Nucleus accumbens (tissue), 56 donors: Measurements from ENCODE around the gene BRCA1.
A peak's percentile ranks its signal among the peaks of the same experiment; 100 is the strongest.
"Not testable (repeated sequence)": the region's sequence is repeated elsewhere in the genome, so short reads cannot be mapped to it uniquely, and the experiment has no call there.

Experiments
- DNase-seq, 56 donors: peaks; one replicate each; lab custom pipeline; 2025; lab: John Stamatoyannopoulos, UW

BRCA1 gene

GRCh38 chr17:43070872-43071271 is 54.3 kb downstream of the BRCA1 start:
- no peak for DNase-seq

DNA sequence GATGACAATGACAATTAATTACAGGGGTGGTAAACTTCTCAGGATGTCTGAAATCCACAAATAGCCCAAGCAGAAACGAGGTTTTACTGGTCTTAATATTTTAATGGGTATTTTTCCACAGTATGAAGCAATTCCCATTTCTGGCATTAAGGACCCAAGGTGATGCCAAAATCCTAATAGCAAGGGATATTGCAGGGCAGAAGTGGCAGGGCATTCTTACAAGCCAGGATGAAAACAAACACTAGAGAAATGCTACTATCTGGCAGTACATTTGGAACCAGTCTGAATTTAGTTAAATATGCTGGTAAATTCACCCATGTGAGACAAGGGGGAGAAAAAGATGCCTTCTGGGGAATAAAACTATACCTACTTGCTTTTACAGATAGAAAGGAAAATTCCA is 54.9 kb downstream of the BRCA1 start:
- no peak for DNase-seq

DNA sequence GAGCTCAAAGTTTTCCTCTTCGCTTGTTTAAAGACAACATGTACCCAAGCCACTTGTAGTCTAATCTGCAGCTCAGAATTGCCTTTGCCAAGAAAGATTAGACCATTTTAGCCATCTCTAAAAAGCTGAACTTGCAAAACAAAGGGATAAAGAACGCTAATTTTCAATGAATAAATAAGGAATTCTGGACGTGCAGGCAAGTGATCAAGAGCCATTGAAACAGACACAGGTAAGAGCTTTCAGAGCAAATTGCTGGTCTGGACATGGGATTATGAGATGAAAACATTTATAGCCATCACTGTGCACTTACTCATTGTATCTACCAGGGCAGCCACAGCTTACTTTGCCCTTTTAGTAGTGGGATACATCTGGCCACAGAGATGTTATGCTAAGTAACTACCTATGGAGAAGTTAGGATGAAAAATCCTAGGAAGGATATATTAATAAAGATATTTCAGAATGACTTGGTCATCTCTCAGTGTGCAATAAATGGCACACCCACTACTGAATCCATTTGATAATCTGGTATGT is 55.7 kb downstream of the BRCA1 start:
- DNase-seq: no peak

DNA sequence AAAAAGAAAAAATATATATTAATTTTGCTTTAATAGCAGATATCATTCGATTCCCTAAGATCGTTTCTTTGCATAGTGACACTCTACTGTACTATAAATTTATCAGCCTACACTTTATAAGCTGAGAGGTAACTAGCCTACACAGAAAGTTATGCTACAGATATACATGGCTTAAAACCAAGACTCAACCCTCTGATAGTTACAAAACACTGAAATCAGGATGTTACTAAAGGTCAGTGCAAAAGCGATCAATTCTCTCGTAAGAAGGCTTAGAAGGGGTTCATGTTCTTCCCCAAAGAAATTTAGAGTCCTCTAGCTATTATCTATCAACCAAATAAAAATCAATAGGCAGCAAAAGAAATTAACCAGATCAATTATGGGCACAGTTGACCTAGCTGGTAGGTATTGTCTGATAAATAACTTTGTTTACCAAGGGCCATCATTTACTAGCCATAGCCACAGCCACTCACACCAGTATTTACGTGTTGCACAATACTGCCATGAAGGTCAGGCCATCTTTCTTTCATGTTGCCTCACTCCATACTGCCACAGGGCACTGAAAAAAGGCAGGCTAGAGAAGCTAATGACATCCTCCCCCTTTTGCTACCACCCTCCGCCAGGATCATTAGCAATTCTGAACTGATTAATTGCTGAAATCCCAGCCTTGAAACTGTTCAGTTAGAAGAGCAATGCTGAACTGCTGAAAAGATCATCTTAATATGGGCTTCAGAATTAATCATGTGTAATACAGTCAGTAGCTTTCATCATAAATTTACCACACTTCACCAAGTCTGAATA is 56.4 kb downstream of the BRCA1 start:
- DNase-seq: no peak

GRCh38 chr17:43062984-43063638 is 62.1 kb downstream of the BRCA1 start:
- DNase-seq: no peak

DNA sequence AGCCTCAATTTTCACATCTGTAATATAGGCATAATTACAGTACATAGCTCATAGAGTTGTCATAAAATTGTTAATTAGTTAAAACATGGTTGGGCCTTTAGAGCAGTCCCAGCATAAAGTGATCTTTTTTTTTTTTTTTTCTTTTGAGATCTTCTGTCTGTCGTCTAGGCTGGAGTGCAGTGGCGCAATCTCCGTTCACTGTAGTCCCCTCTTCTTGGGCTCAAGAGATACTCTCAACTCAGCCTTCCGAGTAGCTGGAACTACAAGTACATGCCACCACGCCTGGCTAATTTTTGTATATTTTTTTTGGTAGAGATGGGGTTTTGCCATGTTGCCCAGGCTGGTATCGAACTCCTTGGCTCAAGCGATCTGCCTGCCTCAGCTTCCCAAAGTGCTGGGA is 69.1 kb downstream of the BRCA1 start:
- DNase-seq: no peak

- not testable (repeated sequence) for DNase-seq
Measured at GRCh38 chr17:43053008-43053407, 72.2 kb downstream of the BRCA1 start.

DNA sequence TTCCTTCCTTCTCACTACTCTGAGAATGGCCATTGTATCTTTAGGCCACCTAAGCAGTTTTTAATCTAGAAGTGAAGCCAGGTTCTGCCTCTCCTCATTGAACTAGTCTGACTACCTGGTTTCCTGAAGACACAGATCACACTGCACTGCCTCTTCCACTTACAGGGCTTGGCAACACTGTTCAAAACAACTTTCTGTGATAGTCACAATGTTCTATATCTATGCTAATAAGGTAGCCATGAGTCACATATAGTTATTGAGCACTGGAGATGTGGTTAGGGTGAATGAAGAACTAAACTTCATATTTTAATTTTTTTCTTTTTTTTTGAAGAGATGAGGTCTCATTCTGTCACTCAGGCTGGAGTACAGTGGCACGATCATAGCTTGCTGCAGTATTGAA is 73.2 kb downstream of the BRCA1 start:
- DNase-seq: no peak

DNA sequence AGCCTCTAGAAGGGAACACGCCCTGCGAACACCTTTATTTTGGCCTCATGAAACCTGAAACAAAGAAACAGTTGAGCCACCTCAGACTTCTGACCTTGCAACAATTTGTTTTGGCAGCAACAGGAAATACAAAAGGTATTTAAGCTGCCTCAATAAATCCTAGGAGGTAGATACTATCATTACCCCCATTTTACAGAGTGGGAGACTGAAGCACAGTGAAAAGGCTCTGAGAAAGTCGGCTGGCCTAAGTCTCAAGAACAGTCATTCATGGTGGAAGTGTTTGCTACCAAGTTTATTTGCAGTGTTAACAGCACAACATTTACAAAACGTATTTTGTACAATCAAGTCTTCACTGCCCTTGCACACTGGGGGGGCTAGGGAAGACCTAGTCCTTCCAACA is 81.1 kb downstream of the BRCA1 start:
- DNase-seq: no peak

GRCh38 chr17:43043307-43043706 is 81.9 kb downstream of the BRCA1 start:
- DNase-seq: no peak

DNA sequence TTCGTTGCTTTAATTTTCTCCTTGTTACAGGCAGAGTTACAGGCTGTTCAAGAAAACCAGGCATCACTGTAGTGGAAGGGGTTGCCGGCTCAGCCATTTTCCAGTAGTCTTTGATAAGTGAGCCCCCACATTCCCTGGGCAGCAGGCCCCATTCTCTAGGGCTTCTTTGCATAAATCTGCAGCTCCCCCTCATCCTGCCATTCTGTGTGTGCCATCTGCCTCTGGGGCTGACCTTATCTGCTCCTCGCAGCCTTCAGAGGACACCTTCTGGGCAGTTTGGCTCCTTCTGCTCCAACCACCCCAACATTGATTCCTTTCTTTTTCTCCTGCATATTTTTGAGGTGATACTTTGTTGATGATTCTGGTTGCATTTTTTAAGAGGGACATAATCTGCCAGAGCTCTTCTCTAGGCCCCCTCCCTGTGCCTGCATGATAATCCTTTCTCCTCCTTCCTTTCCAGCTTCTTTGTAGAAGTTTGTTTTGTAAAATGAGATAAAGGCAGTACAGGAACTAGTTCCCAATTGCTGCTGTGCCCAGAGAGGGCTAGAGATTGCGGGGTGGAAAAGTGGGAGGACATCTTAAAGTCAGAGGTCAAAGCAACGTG is 83.0 kb downstream of the BRCA1 start:
- DNase-seq: no peak

GRCh38 chr17:43040655-43041054 is 84.5 kb downstream of the BRCA1 start:
- no peak for DNase-seq

GRCh38 chr17:43039646-43040045 is 85.5 kb downstream of the BRCA1 start:
- no peak for DNase-seq

GRCh38 chr17:43034894-43035293 is 90.3 kb downstream of the BRCA1 start:
- no peak for DNase-seq

DNA sequence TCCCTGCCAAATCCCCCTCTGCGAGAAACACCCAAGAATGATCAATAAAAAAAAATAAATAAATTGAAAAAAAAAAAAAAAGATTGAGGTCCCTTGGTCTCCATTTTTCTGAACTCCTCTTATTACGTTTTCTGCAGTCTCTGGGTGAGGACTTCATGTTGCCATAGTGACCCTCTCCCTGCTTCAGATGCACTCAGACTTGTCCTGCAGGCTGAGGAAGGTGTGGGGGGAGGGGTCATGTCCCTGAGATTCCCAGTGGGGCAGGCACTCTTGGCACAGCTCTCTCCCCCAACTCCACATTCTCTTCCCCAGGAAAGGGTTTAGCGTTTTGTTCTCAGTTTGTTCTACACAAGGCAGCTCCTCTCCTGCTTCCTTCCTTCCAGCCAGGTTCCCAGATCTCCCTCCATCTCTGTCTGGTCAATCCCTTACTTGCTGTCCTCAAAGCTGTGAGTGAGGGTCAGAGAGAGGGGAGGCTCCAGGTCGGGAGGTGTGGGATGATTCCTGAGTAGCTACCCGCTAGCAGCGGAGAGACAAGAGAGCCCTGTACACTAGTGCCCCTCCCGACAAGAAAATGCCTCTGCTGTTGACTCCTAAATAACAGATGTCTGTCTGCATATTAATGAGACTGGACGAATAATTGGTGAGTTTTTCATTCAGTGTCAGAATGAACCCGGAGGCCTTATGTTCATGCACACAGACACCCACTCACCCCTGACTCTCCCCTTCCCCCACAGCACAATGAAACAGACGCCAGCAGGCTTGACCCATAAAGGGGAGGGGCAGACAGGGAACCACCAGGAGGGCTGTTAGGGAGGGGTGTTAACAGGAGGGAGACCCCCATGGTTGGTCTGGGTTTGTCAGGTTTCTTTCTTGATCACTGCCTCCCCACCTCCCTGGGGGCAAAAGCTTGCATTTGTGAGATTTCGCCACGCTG is 90.9 kb downstream of the BRCA1 start:
- DNase-seq: peak in 18 of 56 donors; percentile 5 to 47 (median 20)

DNA sequence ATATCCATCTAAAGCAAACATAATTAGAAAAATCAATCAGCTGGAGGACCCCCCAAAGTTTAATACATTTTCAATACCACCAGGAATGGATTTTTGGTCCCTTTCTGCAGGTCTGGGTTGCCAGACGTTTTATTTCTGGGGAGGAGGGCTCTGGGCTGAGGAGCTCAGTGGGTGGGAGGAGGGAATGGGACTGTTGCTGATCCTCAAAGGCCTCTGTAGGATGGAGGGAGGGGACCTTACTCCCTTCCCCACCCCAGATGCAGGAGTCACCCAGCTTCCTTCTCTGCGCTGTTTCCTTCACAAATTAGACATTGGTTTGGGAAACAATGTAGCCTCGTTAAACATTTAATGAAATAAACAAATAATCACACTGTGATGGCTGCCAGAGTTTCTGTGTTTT is 93.5 kb downstream of the BRCA1 start:
- DNase-seq: no peak

DNA sequence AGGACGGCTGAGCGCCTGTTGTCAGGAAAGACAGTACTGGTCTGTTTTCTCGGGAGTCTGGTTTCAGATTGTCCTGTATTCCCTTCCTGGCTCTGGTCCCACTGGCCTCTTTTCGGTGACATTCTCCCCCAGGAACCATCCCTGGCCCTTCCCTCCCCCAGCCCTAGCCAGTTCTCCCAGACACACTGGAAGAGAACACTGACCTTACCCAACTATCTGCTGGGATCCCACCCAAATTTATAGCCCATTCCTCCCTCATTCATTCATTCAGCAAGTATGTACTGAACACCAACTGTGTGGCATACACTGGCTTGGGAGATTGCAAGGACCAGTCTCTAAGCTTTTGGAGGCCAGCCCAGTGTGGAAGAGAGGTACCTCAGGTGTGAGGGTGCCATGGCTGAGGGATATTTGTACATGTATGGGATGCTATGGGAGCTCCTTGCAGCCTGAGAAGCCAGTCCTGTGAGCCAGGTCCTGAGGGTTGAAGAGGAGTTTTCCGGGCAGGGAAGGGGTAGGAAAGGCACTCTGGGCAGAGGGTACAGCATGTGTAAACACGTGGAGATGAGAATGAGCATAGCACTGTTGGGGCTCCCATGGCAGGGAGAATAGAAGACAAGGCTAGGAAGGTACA is 94.9 kb downstream of the BRCA1 start:
- DNase-seq: peak in 17 of 56 donors; percentile 6 to 44 (median 22)

GRCh38 chr17:43028221-43028861 is 96.8 kb downstream of the BRCA1 start:
- DNase-seq: no peak
